GM12878 (cell line): ENCODE measurements around the gene AIDA. TPM values are rescaled to one million over a fixed set of nuclear protein-coding genes. Genes with fewer than 3 reads are reported as not detected.

Source experiments
- ATF7 ChIP-seq: fragments of 450-650 bp; IDR thresholded peaks from 2 replicates; pipeline ENCODE4 v1.6.1; 2016; ENCODE audit warnings: low read depth, mild to moderate bottlenecking
- BCL3 ChIP-seq: IDR thresholded peaks from 2 replicates; pipeline ENCODE4 v1.6.1; 2011; ENCODE audit warnings: borderline replicate concordance, low read depth, mild to moderate bottlenecking, moderate library complexity, low read length; ENCODE audit not compliant: insufficient read depth, poor library complexity, severe bottlenecking
- BHLHE40 ChIP-seq, 2 experiments: fragments of 450-650 bp in 1 of 2; IDR thresholded peaks; 2 replicates each; pipeline ENCODE4 v1.6.1; 2011 to 2017; ENCODE audit warnings: low read depth in 2 of 2, borderline replicate concordance in 1 of 2, improper control_type of control experiment in 1 of 2, low read length in 1 of 2, mild to moderate bottlenecking in 1 of 2
- CREB1 ChIP-seq: IDR thresholded peaks from 2 replicates; pipeline ENCODE4 v1.6.1; 2012; ENCODE audit warnings: low read depth, mild to moderate bottlenecking, inconsistent platforms
- EGR1 ChIP-seq, 2 experiments: IDR thresholded peaks; 1 replicate in 1 of 2; 2 replicates in 1 of 2; pipeline ENCODE4 v1.6.1; 2011 to 2012; ENCODE audit warnings: low read depth in 2 of 2, low read length in 2 of 2, borderline replicate concordance in 1 of 2, mild to moderate bottlenecking in 1 of 2, moderate library complexity in 1 of 2
- ETV6 ChIP-seq, 2 experiments: fragments of 450-650 bp in 1 of 2; IDR thresholded peaks in 1 of 2; conservative IDR thresholded peaks in 1 of 2; 2 replicates each; pipeline ENCODE4 v1.6.1; 2014; ENCODE audit warnings: antibody characterized with exemption in 1 of 2, borderline replicate concordance in 1 of 2, low read depth in 1 of 2, mild to moderate bottlenecking in 1 of 2, moderate library complexity in 1 of 2
- GABPA ChIP-seq: IDR thresholded peaks from 2 replicates; pipeline ENCODE4 v1.6.1; 2014; ENCODE audit warnings: antibody characterized with exemption, low read depth, mild to moderate bottlenecking, inconsistent platforms
- HSF1 ChIP-seq: fragments of 150-350 bp; IDR thresholded peaks from 2 replicates; pipeline ENCODE4 v1.6.1; 2014; ENCODE audit warnings: mild to moderate bottlenecking, low read depth, low read length
- IKZF1 ChIP-seq: fragments of 450-650 bp; conservative IDR thresholded peaks from 2 replicates; pipeline ENCODE4 v1.6.1; 2017; ENCODE audit warnings: antibody characterized with exemption, mild to moderate bottlenecking
- IRF5 ChIP-seq: fragments of 450-650 bp; IDR thresholded peaks from 2 replicates; pipeline ENCODE4 v1.6.1; 2017; ENCODE audit warnings: borderline replicate concordance
- MEF2A ChIP-seq: IDR thresholded peaks from 2 replicates; pipeline ENCODE4 v1.6.1; 2011; ENCODE audit warnings: low read depth, mild to moderate bottlenecking, low read length, moderate library complexity; ENCODE audit not compliant: insufficient read depth
- MYC ChIP-seq: IDR thresholded peaks from 2 replicates; pipeline ENCODE4 v1.6.1; 2011; ENCODE audit warnings: mild to moderate bottlenecking, low read length, moderate library complexity, inconsistent platforms; ENCODE audit not compliant: insufficient read depth, insufficient replicate concordance, insufficient read length, severe bottlenecking
- POLR2AphosphoS2 ChIP-seq: IDR thresholded peaks from 2 replicates; pipeline ENCODE4 v1.6.1; 2011; ENCODE audit warnings: low read depth, mild to moderate bottlenecking, low read length, improper control_type of control experiment, moderate library complexity
- RELA ChIP-seq: fragments of 450-650 bp; IDR thresholded peaks from 2 replicates; pipeline ENCODE4 v1.8.0; 2014; ENCODE audit warnings: borderline replicate concordance; ENCODE audit not compliant: partially characterized antibody
- SIN3A ChIP-seq: IDR thresholded peaks from 2 replicates; pipeline ENCODE4 v1.6.1; 2012; ENCODE audit warnings: low read depth, low read length, improper control_type of control experiment
- SREBF2 ChIP-seq: IDR thresholded peaks from 2 replicates; pipeline ENCODE4 v1.6.1; 2012; ENCODE audit warnings: mild to moderate bottlenecking, low read length
- TAF1 ChIP-seq: IDR thresholded peaks from 2 replicates; pipeline ENCODE4 v1.6.1; 2011; ENCODE audit warnings: mild to moderate bottlenecking, low read depth, low read length, borderline replicate concordance
- polyA plus RNA-seq, 11 experiments: library from polyadenylated mRNA; depleted of rRNA in 4 of 11; unstranded in 6 of 11; stranded (reverse) in 5 of 11; fragments of >200 nt; fragmentation: Nextera tagmentation in 4 of 11; fragmentation: Illumina TruSeq in 1 of 11; extraction: Ambion mirVana in 4 of 11; extraction: Trizol in 1 of 11; gene quantifications; 1 replicate in 1 of 11; 2 replicates in 10 of 11; pipeline versions ENCODE4 v1.2.1 to v1.2.3, GENCODE V29; 2011 to 2016; ENCODE audit warnings: inconsistent platforms in 2 of 11, missing spikeins in 2 of 11, low read depth in 1 of 11
- total RNA-seq, 4 experiments: library from RNA; depleted of rRNA in 3 of 4; stranded (reverse); fragments of >200 nt in 3 of 4; fragmentation: Illumina TruSeq in 1 of 4; extraction: Trizol in 1 of 4; gene quantifications; 2 replicates each; pipeline versions ENCODE4 v1.2.1 to v1.2.3, GENCODE V29; 2013 to 2021
- TF ChIP-seq, protein P1 (sequence below): fragments of 450-650 bp; IDR thresholded peaks from 2 replicates; pipeline ENCODE4 v1.6.1; 2017; ENCODE audit warnings: mild to moderate bottlenecking

AIDA gene
- total and polyA plus RNA-seq, 10 of the 15 experiments (the other 5 are each of a cell fraction or from before 2014, with no cell fraction given): 8.9 to 43.1 (median 19.2) TPM

GRCh38 chr1:222713091-222713961, 1.0 kb upstream of the AIDA start (continued):
- peak in 1 of 2 experiments; percentile 80; a peak in 2 of 3 replicates for TF ChIP-seq EGR1 (IDR thresholded peaks at IDR 0.05; ENCODE audit: borderline replicate concordance in 1 of 2, low read depth in 2 of 2, low read length in 2 of 2)
- TF ChIP-seq SREBF2: no peak
- TF ChIP-seq SIN3A: peak; percentile 63; the same call in 1 of the 2 replicates
- TF ChIP-seq IRF5: no peak
- TF ChIP-seq, protein P1, sequence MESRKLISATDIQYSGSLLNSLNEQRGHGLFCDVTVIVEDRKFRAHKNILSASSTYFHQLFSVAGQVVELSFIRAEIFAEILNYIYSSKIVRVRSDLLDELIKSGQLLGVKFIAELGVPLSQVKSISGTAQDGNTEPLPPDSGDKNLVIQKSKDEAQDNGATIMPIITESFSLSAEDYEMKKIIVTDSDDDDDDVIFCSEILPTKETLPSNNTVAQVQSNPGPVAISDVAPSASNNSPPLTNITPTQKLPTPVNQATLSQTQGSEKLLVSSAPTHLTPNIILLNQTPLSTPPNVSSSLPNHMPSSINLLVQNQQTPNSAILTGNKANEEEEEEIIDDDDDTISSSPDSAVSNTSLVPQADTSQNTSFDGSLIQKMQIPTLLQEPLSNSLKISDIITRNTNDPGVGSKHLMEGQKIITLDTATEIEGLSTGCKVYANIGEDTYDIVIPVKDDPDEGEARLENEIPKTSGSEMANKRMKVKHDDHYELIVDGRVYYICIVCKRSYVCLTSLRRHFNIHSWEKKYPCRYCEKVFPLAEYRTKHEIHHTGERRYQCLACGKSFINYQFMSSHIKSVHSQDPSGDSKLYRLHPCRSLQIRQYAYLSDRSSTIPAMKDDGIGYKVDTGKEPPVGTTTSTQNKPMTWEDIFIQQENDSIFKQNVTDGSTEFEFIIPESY: no peak
- peak; percentile 53; the same call in 1 of the 2 replicates for TF ChIP-seq CREB1
- TF ChIP-seq ETV6 (conservative IDR thresholded peaks at IDR 0.05 in 1 of 2, IDR thresholded peaks at IDR 0.05 in 1 of 2; ENCODE audit: borderline replicate concordance in 1 of 2, low read depth in 1 of 2): 0 out of 4 replicates have a peak, but pooled peaks of 1 of the 2 experiments have one; percentile 69
- peak; percentile 31 for TF ChIP-seq RELA
- peak; percentile 32 for TF ChIP-seq MYC
- TF ChIP-seq BHLHE40 (IDR thresholded peaks at IDR 0.05; ENCODE audit: borderline replicate concordance in 1 of 2, low read depth in 2 of 2, low read length in 1 of 2): peak; percentile 99
- 0 out of 2 replicates have a peak, but pooled peaks have one; percentile 38 for TF ChIP-seq MEF2A
- no peak; the same call in 1 of the 2 replicates for TF ChIP-seq ATF7
- peak; percentile 75 for TF ChIP-seq POLR2AphosphoS2
- TF ChIP-seq GABPA: peak; percentile 85
- peak; percentile 58; the same call in 1 of the 2 replicates for TF ChIP-seq IKZF1
- TF ChIP-seq HSF1: no peak
- TF ChIP-seq TAF1: peak; percentile 77; the same call in 1 of the 2 replicates
- TF ChIP-seq BCL3: peak; percentile 16
